Measurements from ENCODE around the gene PAX2. TPM values are rescaled to one million over a fixed set of nuclear protein-coding genes. Genes with fewer than 3 reads are reported as not detected.

The PAX2 gene
- total RNA-seq, 1 experiment from 2014 or later = 0.45 TPM

- H3K4me3 Mint-ChIP-seq (ENCODE audit: unreplicated experiment) = peak overlapping the region; percentile 75
- CTCF ChIA-PET = interaction anchor here (0.7 to 3.9 kb wide), 6 partner anchors 83 to 749 kb away, joined by 3 to 62 read pairs (median 5); no protein-coding TSS in a partner anchor
- no peak for TF ChIP-seq CTCF (IDR thresholded peaks at IDR 0.05; ENCODE audit: insufficient read depth in 1 of 2, low read depth in 1 of 2, low read length in 1 of 2, severe bottlenecking in 1 of 2, unreplicated experiment in 1 of 2)
Observed at GRCh38 chr10:100745882-100746783, 751 bp downstream of the PAX2 start.

GRCh38 chr10:100746784-100747455 is 1.5 kb downstream of the PAX2 start:
- H3K27me3 ChIP-seq (replicated peaks; ENCODE audit: control insufficient read depth, insufficient read depth, low read length) = peaks cover 16% of the 10 kb centered on the region
- Mint-ChIP-seq H3K27ac (ENCODE audit: unreplicated experiment) (no peak overlapping the region), H3K36me3 (ENCODE audit: insufficient read depth, unreplicated experiment) (no peaks in the 10 kb centered on the region), H3K27me3 (ENCODE audit: insufficient read depth, unreplicated experiment) (peaks cover 30% of the 10 kb centered on the region), H3K4me1 (ENCODE audit: low read depth, unreplicated experiment) (peaks cover 10% of the 10 kb centered on the region), H3K4me3 (ENCODE audit: unreplicated experiment) (peak overlapping the region; percentile 75), H3K9me3 (ENCODE audit: unreplicated experiment) (no peaks in the 10 kb centered on the region)
- intact Hi-C loops (cut with micrococcal nuclease; ENCODE audit: unreplicated experiment) = no loop called here
- no peak for TF ChIP-seq CTCF (IDR thresholded peaks at IDR 0.05; ENCODE audit: insufficient read depth in 1 of 2, low read depth in 1 of 2, low read length in 1 of 2, severe bottlenecking in 1 of 2, unreplicated experiment in 1 of 2)
- BruUV-seq (replicated peaks) = no TSS peak
- ChIA-PET POLR2A (no interaction called here), CTCF (interaction anchor here (0.6 to 0.9 kb wide), 2 partner anchors 77 to 132 kb away, joined by 5 read pairs; no protein-coding TSS in a partner anchor)
- no peaks in the 10 kb centered on the region for H3K9me3 ChIP-seq
- no peak overlapping the region for H3K4me3 ChIP-seq (ENCODE audit: low read depth, low read length)
- no peaks in the 10 kb centered on the region for H3K36me3 ChIP-seq (ENCODE audit: control insufficient read depth, insufficient read depth, low read length)
- H3K4me1 ChIP-seq = peaks cover 20% of the 10 kb centered on the region
- no peak for DNase-seq

More at GRCh38 chr10:100745882-100746783, 751 bp downstream of the PAX2 start:
- no peaks in the 10 kb centered on the region for H3K36me3 Mint-ChIP-seq (ENCODE audit: insufficient read depth, unreplicated experiment)
- Histone ChIP-seq H3K9me3 (no peaks in the 10 kb centered on the region), H3K4me1 (peaks cover 20% of the 10 kb centered on the region), H3K4me3 (ENCODE audit: low read depth, low read length) (peak overlapping the region; percentile 39), H3K27me3 (replicated peaks; ENCODE audit: control insufficient read depth, insufficient read depth, low read length) (peaks cover 11% of the 10 kb centered on the region), H3K36me3 (ENCODE audit: control insufficient read depth, insufficient read depth, low read length) (no peaks in the 10 kb centered on the region)
- peaks cover 10% of the 10 kb centered on the region for H3K4me1 Mint-ChIP-seq (ENCODE audit: low read depth, unreplicated experiment)
- H3K9me3 Mint-ChIP-seq (ENCODE audit: unreplicated experiment) = no peaks in the 10 kb centered on the region
- POLR2A ChIA-PET = interaction anchor here (1.0 kb wide), 1 partner anchor 183 kb away, joined by 3 read pairs; no protein-coding TSS in a partner anchor
- DNase-seq = peak in 1 of 2 experiments; percentile 22
- intact Hi-C loops (cut with micrococcal nuclease; ENCODE audit: unreplicated experiment) = no loop called here
- H3K27ac Mint-ChIP-seq (ENCODE audit: unreplicated experiment) = no peak overlapping the region
- peaks cover 30% of the 10 kb centered on the region for H3K27me3 Mint-ChIP-seq (ENCODE audit: insufficient read depth, unreplicated experiment)
- BruUV-seq (replicated peaks) = no TSS peak

- Mint-ChIP-seq H3K36me3 (ENCODE audit: insufficient read depth, unreplicated experiment) (no peaks in the 10 kb centered on the region), H3K27ac (ENCODE audit: unreplicated experiment) (no peak overlapping the region), H3K9me3 (ENCODE audit: unreplicated experiment) (no peaks in the 10 kb centered on the region), H3K4me1 (ENCODE audit: low read depth, unreplicated experiment) (peaks cover 10% of the 10 kb centered on the region), H3K27me3 (ENCODE audit: insufficient read depth, unreplicated experiment) (peaks cover 35% of the 10 kb centered on the region), H3K4me3 (ENCODE audit: unreplicated experiment) (no peak overlapping the region)
- no peak for DNase-seq
- Histone ChIP-seq H3K4me3 (ENCODE audit: low read depth, low read length) (no peak overlapping the region), H3K9me3 (no peaks in the 10 kb centered on the region), H3K4me1 (peaks cover 20% of the 10 kb centered on the region), H3K36me3 (ENCODE audit: control insufficient read depth, insufficient read depth, low read length) (no peaks in the 10 kb centered on the region), H3K27me3 (replicated peaks; ENCODE audit: control insufficient read depth, insufficient read depth, low read length) (peaks cover 16% of the 10 kb centered on the region)
- intact Hi-C loops (cut with micrococcal nuclease; ENCODE audit: unreplicated experiment) = no loop called here
- ChIA-PET CTCF (interaction anchor here (0.6 to 0.9 kb wide), 2 partner anchors 76 to 131 kb away, joined by 5 read pairs; no protein-coding TSS in a partner anchor), POLR2A (no interaction called here)
- no TSS peak for BruUV-seq (replicated peaks)
- no peak for TF ChIP-seq CTCF (IDR thresholded peaks at IDR 0.05; ENCODE audit: insufficient read depth in 1 of 2, low read depth in 1 of 2, low read length in 1 of 2, severe bottlenecking in 1 of 2, unreplicated experiment in 1 of 2)
Observed at GRCh38 chr10:100747456-100748230, 2.3 kb downstream of the PAX2 start.

Measured in Caco-2 (cell line).